GM18507 (cell line): Measurements from ENCODE around the gene WDR59.
"Not testable (repeated sequence)": the region's sequence is repeated elsewhere in the genome, so short reads cannot be mapped to it uniquely, and the experiment has no call there.

Experiments used
- DNase-seq: peaks from one replicate; pipeline ENCODE4 v3.0.0; 2011; ENCODE audit warnings: low read depth; ENCODE audit not compliant: insufficient read length; ENCODE audit errors: extremely low spot score
- FAIRE-seq: peaks from 2 replicates; lab custom pipeline; 2011; peaks lifted over from hg19 to GRCh38; lab: Jason Lieb, UNC

WDR59 gene, protein sequence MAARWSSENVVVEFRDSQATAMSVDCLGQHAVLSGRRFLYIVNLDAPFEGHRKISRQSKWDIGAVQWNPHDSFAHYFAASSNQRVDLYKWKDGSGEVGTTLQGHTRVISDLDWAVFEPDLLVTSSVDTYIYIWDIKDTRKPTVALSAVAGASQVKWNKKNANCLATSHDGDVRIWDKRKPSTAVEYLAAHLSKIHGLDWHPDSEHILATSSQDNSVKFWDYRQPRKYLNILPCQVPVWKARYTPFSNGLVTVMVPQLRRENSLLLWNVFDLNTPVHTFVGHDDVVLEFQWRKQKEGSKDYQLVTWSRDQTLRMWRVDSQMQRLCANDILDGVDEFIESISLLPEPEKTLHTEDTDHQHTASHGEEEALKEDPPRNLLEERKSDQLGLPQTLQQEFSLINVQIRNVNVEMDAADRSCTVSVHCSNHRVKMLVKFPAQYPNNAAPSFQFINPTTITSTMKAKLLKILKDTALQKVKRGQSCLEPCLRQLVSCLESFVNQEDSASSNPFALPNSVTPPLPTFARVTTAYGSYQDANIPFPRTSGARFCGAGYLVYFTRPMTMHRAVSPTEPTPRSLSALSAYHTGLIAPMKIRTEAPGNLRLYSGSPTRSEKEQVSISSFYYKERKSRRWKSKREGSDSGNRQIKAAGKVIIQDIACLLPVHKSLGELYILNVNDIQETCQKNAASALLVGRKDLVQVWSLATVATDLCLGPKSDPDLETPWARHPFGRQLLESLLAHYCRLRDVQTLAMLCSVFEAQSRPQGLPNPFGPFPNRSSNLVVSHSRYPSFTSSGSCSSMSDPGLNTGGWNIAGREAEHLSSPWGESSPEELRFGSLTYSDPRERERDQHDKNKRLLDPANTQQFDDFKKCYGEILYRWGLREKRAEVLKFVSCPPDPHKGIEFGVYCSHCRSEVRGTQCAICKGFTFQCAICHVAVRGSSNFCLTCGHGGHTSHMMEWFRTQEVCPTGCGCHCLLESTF

DNA sequence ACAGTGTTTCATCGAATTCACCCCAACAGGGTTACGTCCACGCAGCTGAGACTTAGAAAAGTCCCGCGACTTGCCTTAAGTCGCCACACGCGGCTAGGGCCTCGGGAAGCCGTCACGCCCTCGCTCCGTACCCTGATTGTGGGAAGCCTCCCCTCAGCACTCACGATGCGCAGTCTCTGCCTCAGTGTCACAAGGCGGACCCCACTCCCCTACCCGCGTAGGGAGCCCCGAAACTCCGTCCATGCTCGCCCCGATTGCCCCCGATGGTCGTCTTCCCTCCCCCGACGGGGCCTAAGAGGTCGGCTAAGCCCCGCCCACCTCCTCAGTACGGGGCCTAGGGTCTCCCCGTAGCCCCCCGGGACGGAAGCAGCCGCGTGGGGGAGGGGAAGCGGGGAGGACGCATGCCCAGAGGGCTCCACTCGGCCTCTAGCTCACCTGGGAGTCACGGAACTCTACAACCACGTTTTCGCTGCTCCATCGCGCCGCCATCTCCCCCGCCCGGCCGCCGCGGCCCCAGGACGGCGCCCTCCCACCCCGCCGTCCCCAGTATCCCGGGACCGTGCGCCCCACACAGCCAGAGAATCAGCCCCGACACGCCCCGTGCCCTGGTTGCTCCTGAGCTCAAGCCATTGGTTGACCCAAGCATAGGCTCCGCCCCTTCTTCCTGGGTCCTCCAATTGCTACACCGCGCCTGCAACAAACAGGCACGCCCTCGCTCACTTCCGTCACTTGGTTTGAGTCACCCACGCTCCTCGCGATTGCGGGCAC lies at the start of gene WDR59:
Gene WDR59, minus strand, starts transcription at position 595 of the 768 bp plus-strand sequence. Its CDS starts 106 bp downstream, at position 489.
- FAIRE-seq (peak; percentile 97), DNase-seq (peak; percentile 97)

DNA sequence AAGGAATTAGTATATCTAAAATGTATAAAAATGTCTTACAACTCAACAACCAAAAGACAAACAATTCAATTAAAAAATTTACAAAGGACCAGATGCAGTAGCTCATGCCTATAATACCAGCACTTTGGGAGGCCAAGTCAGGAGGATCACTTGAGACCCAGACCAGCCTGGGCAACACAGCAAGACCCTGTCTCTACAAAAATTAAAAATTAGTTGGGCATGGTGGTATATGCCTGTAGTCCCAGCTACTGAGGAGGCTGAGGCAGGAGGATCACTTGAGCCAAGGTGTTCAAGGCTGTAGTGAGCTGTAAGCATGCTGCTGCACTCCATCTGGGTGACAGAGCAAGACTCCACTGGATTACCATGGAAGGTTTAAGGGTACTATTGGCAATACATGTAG lies 47.7 kb upstream of the WDR59 start:
- no peak for FAIRE-seq
- DNase-seq: no peak

DNA sequence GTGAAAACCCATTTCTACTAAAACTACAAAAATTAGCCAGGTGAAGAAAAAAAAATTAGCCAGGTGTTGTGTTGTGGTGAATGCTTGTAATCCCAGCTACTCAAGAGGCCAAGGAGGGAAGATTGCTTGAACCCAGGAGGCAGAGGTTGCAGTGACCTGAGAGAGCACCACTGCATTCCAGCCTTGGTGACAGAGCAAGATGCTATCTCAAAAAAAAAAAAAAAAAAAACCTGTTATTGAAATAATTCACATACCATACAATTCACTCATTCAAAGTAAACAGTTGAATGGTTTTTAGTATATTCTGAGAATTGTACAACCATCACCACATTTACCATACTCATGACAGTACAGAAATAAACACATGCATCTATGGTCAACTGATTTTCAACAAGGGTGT lies 44.9 kb upstream of the WDR59 start:
- DNase-seq: no peak

DNA sequence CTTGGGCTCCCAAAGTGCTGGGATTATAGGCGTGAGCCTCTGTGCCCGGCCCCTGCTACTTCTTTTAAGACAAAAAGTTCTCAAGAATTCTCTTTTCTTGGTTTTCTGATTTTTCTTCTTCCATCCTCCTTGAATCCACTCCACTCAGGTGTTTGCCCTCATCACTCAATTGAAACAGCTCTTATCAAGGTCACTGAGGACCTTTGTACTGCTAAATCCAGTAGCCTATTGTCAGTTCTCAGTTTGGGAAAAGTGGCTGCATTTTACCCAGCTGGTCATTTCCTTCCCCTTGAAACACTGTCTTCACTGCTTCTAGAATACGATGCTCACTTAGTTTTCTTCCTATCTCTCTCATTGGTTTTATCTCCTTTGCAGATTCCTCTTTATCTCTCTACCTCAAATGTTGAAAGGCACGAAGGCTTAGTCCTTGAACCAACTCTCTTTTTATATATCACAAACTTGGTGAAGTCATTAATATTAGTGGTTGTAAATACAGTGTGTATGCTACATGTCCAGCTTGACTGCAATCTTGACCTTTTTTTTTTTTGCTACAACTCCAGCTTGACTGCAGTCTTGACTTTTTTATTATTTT lies 43.7 kb upstream of the WDR59 start:
- FAIRE-seq: no peak
- no peak for DNase-seq

More for the DNA sequence above, 44.9 kb upstream of the WDR59 start:
- FAIRE-seq: no peak

DNA sequence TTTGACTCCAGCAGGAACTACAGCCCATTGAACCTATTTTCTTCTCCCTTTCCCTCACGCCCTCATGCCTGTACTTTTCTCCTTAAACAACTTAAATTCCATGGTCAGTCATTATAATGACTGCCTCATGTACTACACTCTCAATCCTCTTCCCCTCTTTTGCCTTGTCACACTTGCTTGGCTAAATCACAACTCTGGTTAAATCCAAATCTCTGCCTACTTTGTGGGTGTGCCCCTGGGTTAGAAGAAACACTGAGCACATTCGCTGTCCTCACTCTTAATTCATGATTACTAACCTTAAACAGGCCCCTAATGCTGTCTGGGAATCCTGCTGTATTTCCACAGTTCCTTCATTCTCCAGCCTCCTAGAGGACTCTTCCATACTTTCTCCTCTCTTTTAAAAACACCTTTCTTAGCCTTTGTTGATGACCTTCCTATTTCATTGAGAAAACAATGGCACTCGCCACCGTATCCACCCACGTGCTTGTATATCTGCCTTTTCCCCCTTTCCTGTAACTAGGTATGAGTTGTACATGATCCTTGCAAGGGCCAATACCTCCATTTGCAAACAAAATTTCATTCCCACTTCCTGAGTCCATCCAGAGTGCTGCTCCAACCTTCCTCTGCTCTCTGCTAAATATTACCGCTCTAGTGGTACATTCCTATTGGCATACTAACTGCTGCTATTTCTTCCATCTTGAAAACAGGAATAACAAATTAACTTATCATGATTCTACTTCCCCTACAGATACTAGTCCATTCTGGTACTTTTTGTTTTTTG lies 42.8 kb upstream of the WDR59 start:
- no peak for DNase-seq
- no peak for FAIRE-seq

DNA sequence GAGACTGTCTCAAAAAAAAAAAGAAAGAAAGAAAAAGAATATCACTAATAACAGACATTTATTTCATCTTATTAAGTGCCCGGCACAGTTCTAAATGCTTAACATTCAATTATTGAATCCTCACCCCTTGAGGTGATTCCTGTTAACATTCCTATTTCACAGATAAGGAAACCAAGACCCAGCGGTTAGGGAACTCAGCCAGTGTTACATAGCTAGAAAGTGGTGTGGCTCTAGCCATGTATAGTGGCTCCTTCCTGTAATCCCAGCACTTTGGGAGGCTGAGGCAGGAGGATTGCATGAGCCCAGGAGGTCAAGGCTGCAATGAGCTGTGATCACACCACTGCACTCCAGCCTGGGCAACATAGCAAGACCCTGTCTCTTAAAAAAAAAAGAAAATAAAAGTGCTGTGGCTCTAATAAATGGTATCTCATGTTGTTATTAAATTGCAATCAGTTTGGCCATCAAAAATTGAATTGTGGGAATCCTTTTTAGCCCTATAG lies 42.0 kb upstream of the WDR59 start:
- no peak for FAIRE-seq
- DNase-seq: no peak

DNA sequence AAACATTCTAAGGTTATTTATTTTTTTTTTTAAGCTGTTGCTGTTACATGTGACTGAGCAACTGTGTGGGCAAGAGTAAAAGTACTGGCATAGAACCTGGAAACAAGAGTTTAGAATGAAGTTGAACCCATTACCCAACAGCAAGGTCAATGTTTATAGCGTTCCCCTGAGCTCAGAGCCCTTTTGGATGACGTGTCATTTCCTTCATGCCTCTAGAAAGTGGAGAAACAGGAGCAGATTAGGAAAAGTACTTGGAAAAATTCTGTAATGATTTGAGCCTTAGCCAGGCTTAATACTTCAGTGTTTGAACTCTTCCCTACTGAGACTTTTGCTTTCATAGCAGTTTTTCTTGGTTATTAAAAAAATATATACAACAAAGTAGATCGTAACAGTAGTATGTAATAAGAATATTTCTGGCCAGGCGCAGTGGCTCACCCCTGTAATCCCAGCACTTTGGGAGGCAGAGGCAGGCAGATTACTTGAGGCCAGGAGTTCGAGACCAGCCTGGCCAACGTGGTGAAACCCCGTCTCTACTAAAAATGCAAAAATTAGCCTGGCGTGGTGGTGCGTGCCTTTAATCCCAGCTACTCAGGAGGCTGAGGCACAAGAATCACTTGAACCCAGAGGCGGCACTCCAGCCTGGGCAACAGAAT lies 41.4 kb upstream of the WDR59 start:
- not testable (repeated sequence) for DNase-seq, FAIRE-seq

DNA sequence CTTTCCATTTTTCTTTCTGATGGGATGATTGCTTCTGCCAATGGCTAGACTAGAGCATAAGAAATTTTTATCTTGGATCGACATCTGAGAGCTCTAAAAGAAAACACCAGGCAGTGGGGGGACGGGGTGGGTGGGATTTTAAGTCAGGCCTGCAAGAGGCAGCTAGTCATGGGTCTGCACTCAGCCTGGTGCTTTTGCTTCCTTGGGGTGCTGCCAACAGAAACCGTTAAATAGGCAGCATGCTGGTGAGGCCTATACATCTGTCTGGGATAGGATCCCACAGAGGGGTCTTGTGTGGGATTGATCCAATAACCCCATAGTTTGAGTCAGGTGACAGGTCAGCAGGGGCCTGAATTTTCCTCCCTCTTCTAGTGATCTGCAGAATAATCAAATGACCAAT lies 40.8 kb upstream of the WDR59 start:
- FAIRE-seq: no peak
- DNase-seq: no peak

DNA sequence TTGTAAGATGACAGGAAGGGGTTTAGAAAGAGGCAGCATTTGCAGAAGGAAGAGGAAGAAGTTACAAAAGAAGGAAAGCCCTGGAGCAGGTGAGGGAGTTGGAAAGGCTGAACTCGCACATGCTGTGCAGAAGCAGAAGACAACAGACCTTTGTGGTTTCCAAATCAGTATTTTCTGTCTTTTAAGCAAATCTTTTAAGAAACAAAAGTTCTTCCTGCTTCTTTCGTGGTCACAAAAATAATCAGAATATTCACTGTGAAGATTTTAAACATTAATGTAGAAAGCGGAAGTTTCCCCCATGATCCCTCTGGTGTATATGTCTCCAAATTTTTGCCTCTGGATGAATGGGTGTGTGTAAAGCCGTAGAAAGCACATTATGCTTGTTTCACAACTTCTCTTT lies 39.7 kb upstream of the WDR59 start:
- DNase-seq: no peak
- peak; percentile 61 for FAIRE-seq

DNA sequence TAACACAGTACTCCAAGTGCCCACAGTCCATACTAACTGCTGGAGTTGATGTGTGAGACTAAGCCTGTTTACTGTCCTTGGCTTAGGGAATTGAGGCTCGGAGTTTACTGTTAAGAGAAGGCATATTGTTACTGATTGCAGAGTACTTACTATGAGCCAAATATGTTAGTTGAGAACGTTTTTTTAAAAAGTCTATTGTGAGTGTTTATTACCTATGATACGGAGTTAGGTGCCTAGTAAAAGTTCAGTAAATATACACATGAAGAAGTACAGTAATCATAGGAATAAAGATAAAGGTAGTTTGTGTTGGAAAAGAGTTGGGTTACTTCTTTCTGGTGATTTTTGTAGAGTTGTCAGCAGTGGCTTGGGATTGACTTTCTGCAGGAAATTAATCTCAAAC lies 39.3 kb upstream of the WDR59 start:
- DNase-seq (no peak), FAIRE-seq (no peak)

DNA sequence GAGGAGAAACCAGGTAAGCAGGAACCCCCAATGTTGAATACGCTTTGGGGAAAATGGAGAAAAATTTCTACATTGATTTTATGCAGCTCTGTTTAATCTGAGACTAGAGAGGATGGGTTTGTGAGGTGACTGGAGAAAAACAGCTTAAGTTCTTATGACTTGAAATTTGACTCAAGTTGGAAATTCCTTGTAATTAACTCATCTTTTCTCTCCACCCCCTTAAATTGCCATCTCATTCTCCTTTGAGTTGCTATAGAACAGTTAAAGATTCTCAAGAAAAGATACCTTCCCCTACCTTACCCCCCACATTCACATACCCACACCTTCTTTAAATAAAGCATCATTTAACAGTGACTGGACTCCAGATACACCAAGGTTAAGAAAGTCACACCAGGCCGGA lies 38.1 kb upstream of the WDR59 start:
- DNase-seq (no peak), FAIRE-seq (no peak)

DNA sequence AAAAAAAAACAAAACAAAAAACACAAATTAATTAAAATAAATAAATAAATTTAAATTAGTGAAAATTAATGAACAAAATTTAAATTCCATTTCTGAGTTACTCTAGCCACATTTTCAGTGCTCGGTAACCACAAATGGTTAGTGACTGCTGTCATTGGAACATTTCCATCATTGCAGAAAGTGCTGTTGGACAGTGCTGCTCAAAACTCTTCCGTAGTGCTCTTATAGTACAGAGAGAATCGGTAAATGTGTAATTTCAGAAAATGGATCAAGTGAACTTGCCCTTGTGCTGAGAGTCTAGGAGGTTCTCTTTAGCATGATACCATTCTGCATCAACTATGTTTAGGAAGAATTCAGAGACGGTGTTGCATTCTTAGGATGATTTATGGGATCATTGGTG lies 37.6 kb upstream of the WDR59 start:
- FAIRE-seq: no peak
- DNase-seq: no peak

DNA sequence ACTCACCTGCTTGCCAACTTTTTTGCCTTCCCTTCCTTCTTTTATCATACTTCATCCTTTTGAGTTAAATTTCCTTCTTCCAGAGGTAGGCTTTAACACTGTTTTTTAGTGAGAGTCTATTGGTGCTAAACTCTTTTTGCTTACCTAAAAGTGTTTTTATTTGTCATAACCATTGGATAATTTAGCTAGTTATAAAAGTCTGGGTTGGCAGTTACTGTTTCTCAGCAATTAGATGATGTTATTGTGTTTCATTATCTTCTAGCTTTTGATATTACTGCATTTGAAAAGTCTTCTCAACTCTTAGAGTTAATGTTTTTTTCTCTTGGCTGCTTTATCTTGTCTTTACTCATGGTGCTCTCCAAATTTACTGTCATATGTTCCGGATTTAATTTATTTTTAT lies 36.5 kb upstream of the WDR59 start:
- DNase-seq (no peak), FAIRE-seq (no peak)

DNA sequence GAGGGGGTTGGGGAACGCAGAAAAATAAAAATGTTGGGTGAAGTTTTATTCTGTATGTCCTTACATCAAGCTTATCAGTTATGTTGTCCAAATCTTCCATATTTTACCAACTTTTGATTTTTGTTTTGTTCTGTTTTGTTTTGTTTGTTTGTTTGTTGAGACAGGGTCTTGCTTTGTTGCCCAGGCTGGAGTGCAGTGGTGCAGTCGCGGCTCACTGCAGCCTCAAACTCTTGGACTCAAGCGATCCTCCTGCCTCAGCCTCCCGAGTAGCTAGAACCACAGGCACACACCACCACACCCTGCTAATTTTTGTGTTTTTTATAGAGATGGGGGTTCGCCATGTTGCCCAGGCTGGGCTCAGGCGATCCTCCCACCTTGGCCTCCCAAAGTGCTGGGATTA lies 34.7 kb upstream of the WDR59 start:
- no peak for DNase-seq
- FAIRE-seq: no peak

DNA sequence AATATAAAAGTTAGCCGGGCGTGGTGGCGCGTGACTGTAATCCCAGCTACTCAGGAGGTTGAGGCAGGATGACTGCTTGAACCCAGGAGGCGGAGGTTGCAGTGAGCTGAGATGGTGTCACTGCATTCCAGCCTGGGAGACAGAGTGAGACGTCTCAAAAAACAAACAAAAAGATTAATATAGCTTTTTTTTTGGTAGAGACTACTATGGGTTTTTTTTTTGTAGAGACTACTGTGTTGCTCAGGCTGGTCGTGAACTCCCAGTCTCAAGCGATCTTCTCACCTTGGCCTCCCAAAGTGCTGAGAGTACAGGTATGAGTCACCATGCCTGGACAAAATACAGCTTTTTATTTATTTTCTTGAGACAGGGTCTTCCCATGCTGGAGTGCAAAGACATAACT lies 34.1 kb upstream of the WDR59 start:
- FAIRE-seq (peak; percentile 50), DNase-seq (no peak)

DNA sequence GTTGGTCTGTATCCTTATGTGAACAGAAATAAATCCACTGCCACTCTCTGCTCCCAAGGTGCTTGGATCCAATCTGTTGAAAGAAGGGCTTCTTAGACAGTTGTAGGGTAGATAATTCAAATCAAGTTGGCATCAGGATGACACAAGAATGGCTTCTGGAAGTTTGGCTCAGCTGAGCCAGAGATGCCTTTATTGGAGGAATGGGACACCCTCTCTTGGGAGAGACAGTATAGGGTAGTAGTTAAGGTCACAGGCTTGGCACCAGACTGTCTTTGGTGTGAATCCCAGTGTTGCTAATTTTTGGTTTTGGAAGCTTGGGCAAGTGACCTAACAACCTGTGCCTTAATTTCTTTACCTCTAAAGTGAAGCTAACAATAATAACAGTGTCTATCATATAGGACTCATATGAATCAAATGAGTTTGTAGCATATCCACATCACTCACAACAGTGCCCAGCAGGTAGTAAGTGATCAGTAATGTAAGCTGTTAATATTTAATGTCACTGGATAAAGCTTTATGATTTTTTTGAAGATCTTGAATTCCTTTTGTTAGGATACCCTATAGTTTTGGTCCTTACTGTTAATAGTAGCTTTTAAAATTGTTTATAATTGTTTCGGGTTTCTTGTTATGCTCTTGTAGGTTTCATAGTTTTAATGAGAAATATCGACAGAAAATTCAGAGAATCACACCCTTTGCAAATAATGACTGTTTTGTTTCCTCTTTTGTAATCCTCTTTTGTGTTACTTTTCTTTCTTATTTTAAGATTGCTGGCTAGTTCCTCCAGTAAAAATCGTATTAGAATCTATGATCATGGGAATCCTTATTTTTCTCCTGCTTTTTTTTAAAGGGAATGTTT lies 33.0 kb upstream of the WDR59 start:
- DNase-seq (no peak), FAIRE-seq (no peak)

DNA sequence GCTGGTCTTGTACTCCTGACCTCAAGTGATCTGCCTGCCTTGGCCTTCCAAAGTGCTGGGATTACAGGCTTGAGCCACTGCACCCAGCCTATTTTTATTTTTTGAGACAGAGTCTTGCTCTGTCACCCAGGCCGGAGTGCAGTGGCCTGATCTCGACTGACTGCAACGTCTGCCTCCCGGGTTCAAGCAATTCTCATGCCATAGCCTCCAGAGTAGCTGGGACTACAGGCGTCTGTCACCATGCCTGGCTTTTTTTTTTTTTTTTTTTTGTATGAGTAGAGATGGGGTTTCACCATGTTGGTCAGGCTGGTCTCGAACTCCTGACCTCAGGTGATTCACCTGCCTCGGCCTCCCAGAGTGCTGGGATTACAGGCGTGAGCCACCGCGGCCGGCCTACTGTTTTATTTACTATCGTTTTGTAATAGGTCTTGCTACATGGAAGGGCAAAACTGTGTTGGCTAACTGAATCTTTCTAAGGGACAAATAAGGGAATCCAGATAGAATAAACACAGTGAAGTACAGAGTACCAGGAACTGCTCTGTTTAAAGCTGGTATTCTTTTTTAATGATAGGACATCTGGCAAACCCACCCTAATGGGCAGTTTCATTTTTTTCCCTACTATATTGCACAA lies 31.6 kb upstream of the WDR59 start:
- not testable (repeated sequence) for FAIRE-seq, DNase-seq
